RPMI7951 (cell line): ENCODE data around the gene CUL1. TPM values are rescaled to one million over a fixed set of nuclear protein-coding genes. Genes with fewer than 3 reads are reported as not detected.

Experiments used
- DNase-seq: peaks from one replicate; pipeline ENCODE4 v3.0.0-alpha.2; 2012; ENCODE audit warnings: low read depth
- total RNA-seq: library from RNA; depleted of rRNA; stranded (reverse); fragments of >200 nt; shearing (Covaris generic); gene quantifications from 2 replicates; pipeline ENCODE4 v1.2.3, GENCODE V29; 2014; rRNA removed

Gene CUL1
- total RNA-seq: 56.3 and 65.1 TPM in 2 replicates

GRCh38 chr7:148698397-148699023, at the start of gene CUL1:
Gene CUL1, plus strand, starts transcription at chr7:148698903. Its CDS starts 31,220 bp downstream, at chr7:148730123.
- peak; percentile 80 for DNase-seq

- DNase-seq: peak; percentile 49
Observed at GRCh38 chr7:148650232-148650858, 48.4 kb upstream of the CUL1 start.

DNA sequence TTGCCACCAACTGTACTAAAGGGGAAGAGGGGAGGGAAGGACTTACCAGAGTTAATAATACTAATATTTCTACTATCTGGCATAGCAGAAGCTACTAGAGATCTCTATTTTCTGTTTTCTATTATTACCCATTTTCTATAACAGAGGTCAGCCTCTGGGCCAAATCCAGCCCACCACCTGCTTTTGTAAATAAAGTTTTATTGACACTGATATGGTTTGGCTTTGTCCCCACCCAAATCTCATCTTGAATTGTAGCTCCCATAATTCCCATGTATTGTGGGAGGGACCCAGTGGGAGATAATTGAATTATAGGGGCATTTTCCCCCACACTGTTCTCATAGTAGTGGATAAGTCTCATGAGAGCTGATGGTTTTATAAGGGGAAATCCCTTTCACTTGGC, 45.9 kb upstream of the CUL1 start:
- no peak for DNase-seq

GRCh38 chr7:148657929-148658328, 40.8 kb upstream of the CUL1 start:
- DNase-seq: no peak

DNA sequence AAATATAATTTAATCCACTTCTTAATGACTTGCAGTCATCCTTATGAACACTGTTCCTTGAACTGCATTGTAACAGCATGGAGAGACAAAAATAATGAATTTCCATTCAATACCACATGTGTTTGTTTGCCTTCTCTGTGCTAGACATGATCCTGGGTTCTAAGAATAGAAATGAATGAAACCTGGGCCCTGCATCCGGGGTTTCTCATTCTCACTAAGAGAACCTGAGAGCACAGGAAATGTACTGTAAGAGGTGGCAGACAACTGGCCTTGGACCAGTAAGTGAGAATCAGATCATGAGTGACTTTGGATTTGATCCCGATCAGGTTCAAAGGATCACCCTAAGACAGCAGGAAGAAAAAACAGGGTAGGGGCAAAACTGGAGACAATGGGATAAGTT, 37.2 kb upstream of the CUL1 start:
- DNase-seq: no peak

DNA sequence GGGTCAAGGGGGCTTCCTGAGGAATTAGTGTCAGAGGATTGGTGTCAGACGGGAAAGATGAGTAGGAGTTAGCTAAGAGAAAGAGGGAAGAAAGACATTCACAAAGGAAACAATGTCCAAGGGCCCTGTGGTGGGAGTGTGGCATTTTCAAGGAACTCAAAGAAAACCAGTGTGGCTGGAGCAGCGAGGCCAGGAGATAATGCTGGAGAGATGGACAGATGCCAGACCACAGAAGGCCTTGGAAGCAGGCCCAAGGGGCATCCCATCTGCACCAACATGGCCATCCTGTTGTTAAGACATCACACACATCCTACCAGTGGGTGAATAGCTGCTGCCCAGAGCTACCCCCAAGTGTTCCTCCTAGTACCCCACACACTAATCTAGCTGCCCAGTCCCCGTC, 36.1 kb upstream of the CUL1 start:
- peak; percentile 56 for DNase-seq

DNA sequence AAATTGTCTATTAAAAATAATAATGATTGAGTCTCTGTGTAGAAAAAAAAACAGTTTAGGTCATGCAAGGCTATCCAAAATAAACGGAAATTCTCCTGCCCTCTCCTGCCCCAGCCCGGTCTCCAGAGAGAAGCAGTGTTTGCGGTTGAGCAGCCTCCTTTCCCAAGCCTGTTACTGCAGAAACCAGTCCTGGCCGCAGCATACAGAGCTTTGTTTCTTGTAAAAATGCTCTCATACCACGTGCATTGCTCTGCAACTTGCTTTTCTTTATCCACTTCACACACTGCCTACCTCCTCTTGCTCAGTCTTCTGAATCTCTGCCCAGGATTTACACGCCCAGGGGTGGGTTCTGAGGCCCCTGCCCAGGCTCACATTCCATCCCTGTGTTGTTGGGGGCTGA, 34.4 kb upstream of the CUL1 start:
- DNase-seq: peak; percentile 13

- DNase-seq: no peak
Observed at GRCh38 chr7:148665221-148665620, 33.5 kb upstream of the CUL1 start.

DNA sequence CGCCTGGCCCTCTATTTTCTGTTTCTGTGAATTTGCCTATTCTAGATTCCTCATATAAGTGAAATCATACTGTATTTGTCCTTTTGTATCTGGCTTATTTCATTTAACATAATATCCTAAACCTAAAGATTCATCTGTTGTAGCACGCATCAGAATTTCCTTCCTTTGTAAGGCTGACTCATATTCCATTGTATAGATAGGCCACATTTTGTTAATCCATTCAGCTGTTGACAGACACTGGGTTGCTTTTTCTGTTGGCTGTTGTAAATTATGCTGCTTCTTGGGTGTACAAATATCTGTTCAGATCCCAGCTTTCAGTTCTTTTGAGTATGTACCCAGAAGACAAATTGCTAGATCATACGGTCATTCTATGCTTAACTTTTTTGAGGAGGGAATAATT, 28.8 kb upstream of the CUL1 start:
- DNase-seq: no peak

GRCh38 chr7:148670374-148670773, 28.3 kb upstream of the CUL1 start:
- DNase-seq: no peak

- DNase-seq: no peak
Observed at GRCh38 chr7:148670807-148671206, 27.9 kb upstream of the CUL1 start.

DNA sequence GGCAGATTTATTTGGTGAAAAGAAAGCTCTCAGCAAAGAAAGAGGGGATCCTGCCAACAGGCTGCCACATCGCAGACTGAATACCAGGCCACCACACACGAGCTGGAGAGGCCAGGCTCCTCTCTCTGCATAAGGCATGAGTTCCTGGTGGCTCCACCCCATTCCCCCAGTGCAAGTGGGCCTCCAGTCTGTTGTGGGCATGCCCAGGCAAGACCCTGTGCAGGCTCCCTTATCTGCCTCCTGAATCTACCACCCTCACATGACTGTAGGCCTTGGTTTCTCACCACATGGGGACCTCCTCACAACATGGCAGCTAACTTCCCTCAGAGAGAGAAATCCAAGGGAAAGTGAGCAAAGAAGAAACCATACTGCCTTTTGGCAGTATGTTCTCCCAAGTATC, 26.7 kb upstream of the CUL1 start:
- DNase-seq: no peak

- DNase-seq: no peak
Observed at GRCh38 chr7:148674689-148675088, 24.0 kb upstream of the CUL1 start.

GRCh38 chr7:148676291-148676690, 22.4 kb upstream of the CUL1 start:
- DNase-seq: no peak

- DNase-seq: no peak
Observed at GRCh38 chr7:148681821-148682220, 16.9 kb upstream of the CUL1 start.

DNA sequence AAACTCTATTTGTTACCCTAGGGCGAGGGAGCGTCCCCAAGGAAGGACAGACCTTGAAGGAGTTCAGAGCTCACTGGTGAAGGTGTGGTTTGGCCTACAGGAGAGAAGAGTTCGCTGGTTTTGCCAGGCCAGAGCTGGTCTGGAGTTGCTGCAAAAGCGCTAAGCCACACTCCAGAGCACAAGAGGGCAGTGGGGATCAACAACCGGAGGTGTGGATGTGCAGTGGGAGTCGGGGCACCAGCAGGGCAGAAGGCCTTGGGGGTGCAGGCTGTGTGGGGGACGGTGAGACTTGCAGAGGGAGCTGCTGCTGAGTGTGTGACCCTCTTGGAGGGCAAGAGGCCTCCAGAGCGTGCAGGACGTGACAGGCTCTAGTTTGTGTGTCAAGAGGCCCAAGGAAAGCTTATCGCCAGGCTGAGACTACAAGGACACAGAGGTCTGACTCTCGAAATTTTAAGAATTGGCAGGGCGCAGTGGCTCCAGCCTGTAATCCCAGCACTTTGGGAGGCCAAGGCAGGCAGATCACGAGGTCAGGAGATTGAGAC, 14.3 kb upstream of the CUL1 start:
- DNase-seq: peak; percentile 4

DNA sequence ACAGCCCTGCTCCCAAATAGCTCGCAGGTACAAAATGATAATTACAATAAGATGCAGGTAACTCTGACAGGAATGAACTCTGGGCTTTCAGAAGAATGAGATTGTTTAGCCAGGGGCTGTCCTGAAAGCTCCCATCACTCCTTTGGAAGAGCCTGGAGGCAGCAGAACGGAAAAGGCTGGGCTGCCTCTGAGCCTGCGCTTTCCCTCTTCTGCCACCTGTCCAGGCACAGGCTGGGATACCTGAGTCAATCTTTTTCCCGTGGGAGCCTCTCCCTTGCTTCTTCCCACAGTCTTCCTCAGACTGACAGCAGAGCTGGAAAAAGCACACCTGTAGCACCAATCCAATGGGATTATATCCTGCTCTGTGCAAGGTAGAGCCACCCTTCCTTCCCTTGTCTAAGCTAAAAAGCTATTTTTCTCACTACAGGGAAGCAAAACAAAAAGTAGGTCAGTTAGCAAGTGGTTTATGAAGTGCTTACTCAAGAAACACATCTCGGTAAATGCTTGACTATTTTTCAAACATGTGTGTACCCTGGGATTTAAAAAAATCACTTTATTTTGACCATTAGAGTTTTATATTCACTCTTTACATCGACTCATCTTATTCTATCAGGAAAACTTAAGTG, 12.3 kb upstream of the CUL1 start:
- no peak for DNase-seq

DNA sequence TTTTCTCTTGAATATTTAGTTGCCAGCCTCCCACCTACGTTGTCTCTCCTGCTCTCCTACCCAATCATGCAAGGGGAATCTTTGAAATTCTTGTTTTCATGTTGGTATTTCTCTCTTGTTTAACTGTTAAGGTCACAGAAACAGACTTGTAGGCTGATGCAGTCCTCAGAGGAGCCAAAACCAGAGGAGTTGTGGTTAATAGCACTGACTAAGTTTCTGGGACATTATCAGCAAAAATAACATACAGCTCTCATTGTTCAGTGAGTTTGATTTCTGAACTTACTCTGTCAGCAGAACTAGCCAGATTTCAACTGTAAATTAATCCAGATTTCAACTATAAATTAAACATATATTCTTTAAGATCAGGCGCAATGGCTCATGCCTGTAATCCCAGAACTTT, 11.1 kb upstream of the CUL1 start:
- no peak for DNase-seq

DNA sequence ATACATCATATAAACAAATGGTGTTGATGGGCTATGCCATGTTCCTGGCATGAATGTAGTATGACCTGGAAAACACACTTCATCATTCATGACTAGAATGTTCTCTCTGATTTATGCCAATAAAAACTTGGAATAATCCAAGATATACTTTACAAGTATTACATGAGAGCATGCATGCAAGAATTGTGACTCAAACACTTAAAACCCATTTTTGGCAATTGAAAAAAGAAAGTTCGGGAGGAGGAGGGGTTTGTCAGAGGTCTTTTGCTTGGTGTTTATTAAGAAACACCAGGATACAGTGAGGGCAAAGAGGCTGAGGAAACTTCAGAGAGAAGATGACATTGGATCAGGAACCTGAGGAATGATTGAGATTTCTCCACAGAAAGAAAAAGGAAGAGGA, 10.2 kb upstream of the CUL1 start:
- DNase-seq: no peak

GRCh38 chr7:148693651-148694050, 5.1 kb upstream of the CUL1 start:
- DNase-seq: no peak

- DNase-seq: no peak
Observed at GRCh38 chr7:148694631-148695030, 4.1 kb upstream of the CUL1 start.

GRCh38 chr7:148695953-148696352, 2.8 kb upstream of the CUL1 start:
- no peak for DNase-seq

GRCh38 chr7:148696787-148697186, 1.9 kb upstream of the CUL1 start:
- DNase-seq: no peak
